Lower leg skin (tissue), 3 donors: ENCODE results near the gene TICAM2.

Source experiments
- CTCF ChIP-seq, 3 donors: fragments of 450-650 bp; IDR thresholded peaks; one replicate each; pipeline ENCODE4 v1.5.1; 2016; ENCODE audit warnings: antibody characterized with exemption in 3 of 3, mild to moderate bottlenecking in 3 of 3, moderate library complexity in 2 of 3
- POLR2A ChIP-seq, 2 donors: fragments of 450-650 bp; IDR thresholded peaks; one replicate each; pipeline ENCODE4 v1.6.1; 2016 to 2017; ENCODE audit warnings: antibody characterized with exemption in 2 of 2, mild to moderate bottlenecking in 1 of 2, moderate library complexity in 1 of 2

- TF ChIP-seq CTCF (IDR thresholded peaks at IDR 0.05) (no peak), POLR2A (IDR thresholded peaks at IDR 0.05) (no peak)
Measured at GRCh38 chr5:115555084-115555633, 47.1 kb downstream of the TICAM2 start.
